IPS-NIHi11 (cell line): ENCODE data around the gene ZKSCAN8.
"Not testable (repeated sequence)": the region's sequence is repeated elsewhere in the genome, so short reads cannot be mapped to it uniquely, and the experiment has no call there.

ENCODE experiments used
- DNase-seq: peaks from one replicate; pipeline ENCODE4 v3.0.0; 2012; ENCODE audit warnings: mixed read lengths, low spot score

ZKSCAN8 gene

DNA sequence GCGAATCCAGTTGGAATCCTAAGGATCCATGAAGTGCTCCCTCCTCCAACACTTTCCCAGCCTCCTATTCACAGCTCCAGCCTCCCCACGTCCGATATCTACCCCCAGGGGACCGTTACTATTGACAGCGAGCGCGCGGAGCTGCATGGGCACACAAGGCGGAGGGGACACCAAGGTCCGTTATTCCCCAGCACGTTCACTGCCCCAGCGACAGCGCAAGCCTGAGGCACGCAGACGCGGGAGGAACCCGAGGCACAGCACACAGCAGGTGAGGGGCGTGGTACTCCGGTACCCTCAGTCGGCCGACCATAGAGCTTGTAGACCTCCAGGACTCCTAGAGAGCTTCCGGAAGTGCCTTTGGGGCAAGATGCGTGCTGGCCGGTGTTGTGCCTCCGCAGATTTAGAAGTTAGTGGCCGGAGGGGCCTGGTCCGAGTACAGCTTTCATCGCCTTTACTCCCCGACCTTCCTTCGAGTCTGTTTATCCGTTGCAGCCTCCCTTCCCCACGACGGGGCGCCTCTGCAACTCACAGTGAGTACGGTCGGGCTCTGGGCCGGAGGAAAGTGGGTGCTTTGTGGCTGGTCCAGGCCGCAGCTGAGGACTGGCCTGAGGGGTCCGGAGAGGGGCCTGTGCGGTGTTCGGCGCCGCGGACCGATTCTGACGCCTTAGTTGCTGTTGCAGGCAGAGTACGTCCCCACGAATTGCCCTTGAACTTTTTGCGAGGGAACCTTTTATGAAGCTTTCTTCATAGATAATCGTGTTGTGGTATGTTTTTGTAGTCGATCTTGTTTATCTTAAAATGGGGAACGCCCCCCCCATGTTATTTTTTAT lies at the start of gene ZKSCAN8:
Gene ZKSCAN8, plus strand, starts transcription at position 384 of the 830 bp plus-strand sequence. CDS start 6,525 bp downstream, outside the sequence.
- peak; percentile 93 for DNase-seq

DNA sequence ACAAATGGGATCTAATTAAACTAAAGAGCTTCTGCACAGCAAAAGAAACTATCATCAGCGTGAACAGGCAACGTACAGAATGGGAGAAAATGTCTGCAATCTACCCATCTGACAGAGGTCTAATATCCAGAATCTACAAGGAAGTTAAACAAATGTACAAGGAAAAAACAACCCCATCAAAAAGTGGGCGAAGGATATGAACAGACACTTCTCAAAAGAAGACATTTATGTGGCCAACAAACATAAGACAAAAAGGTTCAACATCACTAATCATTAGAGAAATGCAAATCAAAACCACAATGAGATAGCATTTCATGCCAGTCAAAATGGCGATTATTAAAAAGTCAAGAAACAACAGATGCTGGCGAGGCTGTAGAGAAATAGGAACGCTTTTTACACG lies 39.5 kb upstream of the ZKSCAN8 start:
- not testable (repeated sequence) for DNase-seq

- DNase-seq = not testable (repeated sequence)
Measured at GRCh38 chr6:28102699-28103098, 39.0 kb upstream of the ZKSCAN8 start.

DNA sequence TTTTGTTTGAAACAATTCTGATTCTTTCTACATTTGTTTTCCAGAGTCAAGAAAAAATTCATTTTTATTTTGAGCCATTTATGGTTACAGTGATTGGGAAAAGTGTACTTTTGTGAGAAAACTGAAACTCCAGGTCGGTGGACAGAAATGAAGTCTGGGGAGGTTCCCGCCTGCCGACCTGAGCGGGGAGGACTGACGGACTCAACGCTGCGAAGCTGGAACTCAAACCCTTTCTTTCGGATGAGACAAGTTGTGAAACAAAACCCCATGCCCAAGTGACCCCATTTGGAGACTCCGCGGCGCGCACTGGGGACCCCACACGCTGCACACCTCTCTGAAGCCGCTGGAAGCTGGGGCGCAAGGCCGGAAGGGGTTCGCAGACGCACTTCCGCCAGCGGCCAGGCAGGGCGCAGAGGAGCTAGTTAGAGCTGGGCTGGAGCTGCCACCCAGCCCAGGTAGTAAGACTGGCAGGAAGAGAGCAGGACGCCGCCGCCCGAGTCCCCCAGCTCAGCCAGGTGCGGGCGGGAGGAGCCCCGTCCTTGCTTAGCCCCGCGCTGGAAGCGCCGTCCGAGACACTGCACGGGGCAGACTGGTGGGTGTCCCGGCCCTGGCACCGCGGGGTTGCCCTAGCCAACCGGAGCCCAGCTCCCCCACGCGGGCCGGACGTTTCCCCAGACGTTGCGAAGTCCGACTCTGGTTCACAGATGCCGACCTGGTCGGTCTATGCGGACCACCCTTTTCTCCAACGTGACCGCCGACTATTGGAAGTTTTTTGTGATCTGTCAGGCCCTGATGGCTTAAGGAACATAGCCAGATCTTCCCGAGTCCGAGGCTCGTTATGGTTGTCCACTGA lies 37.1 kb upstream of the ZKSCAN8 start:
- DNase-seq = peak; percentile 91

DNA sequence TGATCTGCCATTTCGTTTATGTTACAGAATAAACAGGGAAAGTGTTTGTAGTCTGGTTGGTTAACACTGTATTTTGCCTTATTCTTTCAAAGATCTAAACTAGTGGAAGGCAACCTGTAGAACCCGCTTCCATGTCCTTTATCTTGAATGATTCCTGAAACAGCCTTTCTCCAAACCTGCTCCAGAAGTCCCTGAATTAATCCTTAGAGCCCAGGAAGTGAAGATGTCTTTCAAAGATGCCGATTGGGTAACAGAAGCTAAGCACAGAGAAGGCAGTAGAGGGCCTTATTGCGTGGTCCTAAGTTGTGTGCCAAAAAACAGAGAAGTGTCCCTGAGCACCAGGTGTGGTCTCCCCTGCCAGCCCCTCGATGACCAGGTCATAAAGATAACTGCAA lies 36.4 kb upstream of the ZKSCAN8 start:
- peak; percentile 28 for DNase-seq

- DNase-seq = no peak
Measured at GRCh38 chr6:28107506-28107905, 34.2 kb upstream of the ZKSCAN8 start.

DNA sequence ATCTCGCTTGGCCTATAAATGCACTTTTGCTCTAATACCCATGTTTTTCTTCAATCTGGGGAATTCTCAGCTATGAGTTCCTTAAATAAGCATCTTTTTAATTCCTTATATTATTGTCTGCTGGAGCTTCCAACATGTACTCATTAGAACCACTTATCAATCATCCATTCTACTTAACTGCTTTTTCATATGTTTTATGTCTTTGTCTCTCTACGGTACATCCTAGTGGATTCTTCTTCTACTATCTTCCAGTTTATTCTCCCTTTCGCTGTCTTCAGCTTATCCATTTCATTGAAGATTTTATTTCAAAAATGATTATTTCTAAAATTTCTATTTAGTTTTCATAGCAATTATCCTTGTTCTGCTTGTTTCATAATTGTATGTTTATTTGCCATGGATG lies 29.7 kb upstream of the ZKSCAN8 start:
- DNase-seq = no peak

DNA sequence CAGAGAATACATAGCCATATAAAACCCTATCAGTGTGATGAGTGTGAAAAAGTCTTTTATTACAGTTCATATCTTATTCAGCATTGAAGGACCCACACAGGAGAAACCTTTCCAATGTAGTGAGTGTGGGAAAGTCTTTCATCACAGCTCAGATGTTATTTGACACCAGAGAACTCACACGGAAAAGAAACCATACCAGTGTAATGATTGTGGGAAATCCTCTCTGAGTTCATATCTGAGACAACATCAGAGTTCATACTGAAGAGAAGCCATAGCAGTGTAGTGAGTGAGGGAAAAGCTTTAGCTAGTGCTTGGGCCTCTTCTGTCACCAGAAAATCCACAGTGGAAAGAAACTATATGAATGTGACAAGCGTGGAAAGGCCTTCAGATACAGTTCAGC lies 25.9 kb upstream of the ZKSCAN8 start:
- DNase-seq = no peak

- DNase-seq = no peak
Measured at GRCh38 chr6:28117386-28118050, 24.2 kb upstream of the ZKSCAN8 start.

- no peak for DNase-seq
Measured at GRCh38 chr6:28118217-28118616, 23.5 kb upstream of the ZKSCAN8 start.

DNA sequence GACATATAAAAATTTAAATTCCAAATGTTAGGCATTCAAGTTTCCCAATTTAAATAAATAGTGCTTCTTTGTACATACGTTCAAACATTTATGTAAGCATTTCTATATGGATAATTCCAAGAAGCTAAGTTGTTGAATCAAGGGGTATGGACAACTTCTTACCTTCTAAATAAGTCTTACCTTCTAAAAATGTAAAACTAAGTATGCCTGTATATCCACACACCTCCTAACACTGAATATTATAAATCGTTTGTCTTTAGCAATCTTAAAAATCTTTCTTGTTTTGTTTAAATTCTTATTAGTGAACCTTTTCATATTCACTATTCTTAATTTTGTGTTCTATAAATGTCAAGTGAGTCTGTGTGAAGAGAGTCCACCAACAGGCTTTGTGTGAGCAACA lies 19.8 kb upstream of the ZKSCAN8 start:
- DNase-seq = no peak

DNA sequence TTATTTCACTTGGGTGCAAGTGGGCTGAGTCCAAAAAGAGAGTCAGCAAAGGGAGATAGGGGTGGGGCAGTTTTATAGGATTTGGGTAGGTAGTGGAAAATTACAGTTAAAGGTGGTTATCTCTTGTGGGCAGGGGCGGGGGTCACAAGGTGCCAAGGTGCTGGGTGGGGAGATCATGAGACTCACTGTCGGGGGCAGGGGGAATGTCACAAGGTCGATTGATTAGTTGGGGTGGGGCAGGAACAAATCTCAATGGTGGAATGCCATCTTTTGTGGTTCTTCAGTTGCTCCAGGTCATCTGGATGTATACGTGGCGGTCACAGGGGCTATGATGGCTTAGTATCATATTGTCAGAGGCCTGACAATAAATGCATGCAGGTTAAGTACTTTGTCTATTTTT lies 19.4 kb upstream of the ZKSCAN8 start:
- not testable (repeated sequence) for DNase-seq

DNA sequence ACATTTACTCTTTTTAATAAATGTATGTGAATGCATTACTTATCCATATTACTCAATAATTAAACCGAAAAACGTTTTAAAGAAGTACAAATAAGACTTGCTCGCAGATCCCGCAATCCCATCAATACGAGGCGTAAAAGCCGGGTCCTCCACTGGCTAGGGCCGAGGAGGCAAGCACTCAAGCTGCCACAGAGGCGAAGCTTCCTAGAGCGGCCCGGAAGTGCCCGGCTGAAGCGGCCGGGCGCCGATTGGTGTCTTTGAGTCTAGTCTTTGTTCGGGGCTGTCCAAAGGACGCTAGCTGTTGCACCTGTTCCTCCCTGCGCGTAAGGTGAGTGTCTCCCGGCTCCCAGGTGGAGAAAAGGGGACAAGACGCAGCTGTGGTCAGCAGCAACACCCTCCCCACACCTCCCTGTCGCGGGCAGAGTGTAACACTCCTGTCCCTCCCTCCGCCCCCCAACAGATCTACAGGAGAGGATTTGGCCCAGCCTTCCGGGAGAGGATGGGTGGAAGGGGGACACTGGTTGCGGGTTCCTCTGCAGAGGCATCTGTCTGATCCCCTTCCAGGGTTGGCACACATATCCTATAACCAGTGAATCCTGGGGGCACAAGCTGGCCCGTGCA lies 17.2 kb upstream of the ZKSCAN8 start, which contains the start of gene ZSCAN16:
Gene ZSCAN16, plus strand, starts transcription at position 260 of the 621 bp plus-strand sequence. CDS start 835 bp downstream, outside the sequence.
- DNase-seq = peak; percentile 88

- no peak for DNase-seq
Measured at GRCh38 chr6:28124971-28125353, 16.7 kb upstream of the ZKSCAN8 start.

DNA sequence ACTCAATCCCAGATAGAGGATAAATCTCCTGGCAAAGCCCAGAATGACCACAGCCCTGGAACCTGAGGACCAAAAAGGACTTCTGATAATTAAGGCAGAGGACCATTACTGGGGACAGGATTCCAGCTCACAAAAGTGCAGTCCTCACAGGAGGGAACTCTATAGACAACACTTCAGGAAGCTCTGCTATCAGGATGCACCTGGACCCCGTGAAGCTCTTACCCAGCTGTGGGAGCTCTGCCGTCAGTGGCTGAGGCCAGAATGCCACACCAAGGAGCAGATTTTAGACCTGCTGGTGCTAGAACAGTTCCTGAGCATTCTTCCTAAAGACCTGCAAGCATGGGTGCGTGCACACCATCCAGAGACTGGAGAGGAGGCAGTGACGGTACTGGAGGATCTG lies 16.3 kb upstream of the ZKSCAN8 start:
- DNase-seq = no peak

GRCh38 chr6:28134015-28134414 lies 7.7 kb upstream of the ZKSCAN8 start:
- DNase-seq = no peak

DNA sequence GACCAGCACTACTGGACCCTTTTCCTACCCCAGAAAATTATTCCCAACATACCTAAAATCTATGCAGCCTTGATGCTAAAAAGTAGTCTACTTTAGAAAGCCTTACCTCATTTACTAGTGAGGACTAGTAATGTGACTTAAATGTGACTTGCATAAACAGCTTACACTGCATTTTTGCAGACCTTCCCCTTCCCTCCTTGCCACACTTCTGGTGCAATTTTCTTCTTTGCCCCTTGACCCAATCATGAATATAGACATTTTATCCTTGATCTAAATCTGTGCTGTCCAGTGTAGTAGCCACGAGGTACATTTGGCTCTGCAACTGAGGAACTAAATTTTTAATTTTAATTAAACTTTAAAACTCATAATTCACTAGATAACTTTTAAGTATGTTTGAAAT lies 7.0 kb upstream of the ZKSCAN8 start:
- DNase-seq = no peak

DNA sequence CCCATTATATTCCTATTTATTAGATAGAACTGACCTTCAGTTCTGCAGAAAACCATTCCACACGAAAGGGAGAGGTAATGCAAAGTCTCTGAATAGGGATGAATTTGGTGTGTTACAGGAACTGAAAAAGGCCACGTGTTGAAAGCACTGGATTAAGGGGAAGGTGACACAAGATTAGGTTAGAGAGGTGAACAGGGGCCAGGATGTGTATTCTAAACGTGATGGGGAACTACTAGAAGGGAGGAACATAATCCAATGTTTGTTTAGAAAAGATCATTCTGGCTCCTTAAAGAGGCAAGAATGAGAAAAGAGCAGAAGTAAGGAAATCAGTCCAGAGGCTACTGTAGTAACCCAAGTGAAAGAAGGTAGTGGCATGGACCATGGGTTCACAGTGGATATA lies 6.3 kb upstream of the ZKSCAN8 start:
- DNase-seq = no peak

- peak; percentile 76 for DNase-seq
Measured at GRCh38 chr6:28136585-28137504, 4.8 kb upstream of the ZKSCAN8 start.

GRCh38 chr6:28137505-28137981 lies 4.1 kb upstream of the ZKSCAN8 start:
- no peak for DNase-seq
